Measurements from ENCODE around the gene USP51.
A peak's percentile ranks its signal among the peaks of the same experiment; 100 is the strongest.
"Not testable (repeated sequence)": the region's sequence is repeated elsewhere in the genome, so short reads cannot be mapped to it uniquely, and the experiment has no call there.

The USP51 gene

DNA sequence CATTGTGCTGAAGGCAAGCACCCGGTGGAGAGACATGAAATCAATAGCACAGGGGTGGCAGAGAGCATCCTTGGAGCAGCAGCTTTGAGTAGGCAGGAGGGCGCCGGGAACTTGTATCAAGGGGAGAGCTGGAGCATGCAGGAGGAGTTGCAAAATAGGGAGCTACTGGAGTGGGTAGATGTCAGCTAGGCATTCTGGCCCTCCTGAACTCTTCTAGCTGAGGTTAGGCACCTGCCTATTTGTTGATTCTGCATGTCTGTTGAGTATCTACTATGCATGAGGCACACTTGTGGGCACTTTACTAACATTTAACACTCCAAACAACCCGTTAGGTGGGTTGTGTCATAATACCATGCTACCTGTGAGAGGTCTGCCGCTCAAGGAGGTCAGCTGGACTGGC, 30.2 kb downstream of the USP51 start:
- not testable (repeated sequence) for H3K4me1 ChIP-seq (ENCODE audit: control insufficient read depth, low read length); H3K27ac ChIP-seq (ENCODE audit: low read depth, low read length); H3K9me3 ChIP-seq (ENCODE audit: control insufficient read depth, insufficient read depth, low read length)

DNA sequence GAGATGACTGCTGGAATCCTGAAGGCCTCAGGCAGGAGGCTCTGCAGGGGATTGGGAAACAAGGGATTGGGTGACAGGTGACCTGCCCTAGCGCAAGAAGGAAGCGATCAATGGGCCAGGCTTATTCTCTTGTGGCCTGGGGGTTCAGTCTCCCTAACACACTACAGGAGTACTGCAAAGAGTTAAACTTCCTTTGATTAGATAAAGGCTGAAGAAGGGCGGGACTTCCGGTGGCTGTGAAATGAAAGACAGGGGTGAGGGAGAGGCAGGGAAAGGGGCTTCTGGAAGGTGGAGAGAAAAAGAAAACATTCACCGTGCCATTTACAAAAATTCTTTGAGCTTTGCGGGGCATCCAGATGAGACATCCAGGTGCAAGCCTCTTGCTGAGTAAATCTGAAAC, 33.9 kb downstream of the USP51 start:
- H3F3A ChIP-seq (ENCODE audit: control insufficient read depth, insufficient read depth); H3K36me3 ChIP-seq (ENCODE audit: control insufficient read depth, low read length); H3K27me3 ChIP-seq (ENCODE audit: control insufficient read depth, low read length); H3K79me2 ChIP-seq (ENCODE audit: control insufficient read depth, low read length); H3K9me2 ChIP-seq (replicated peaks; ENCODE audit: control insufficient read depth, low read length); H3K4me1 ChIP-seq (ENCODE audit: control insufficient read depth, low read length); H4K20me1 ChIP-seq (ENCODE audit: control insufficient read depth, insufficient read depth, low read depth, low read length); H3K27ac ChIP-seq (ENCODE audit: low read depth, low read length); H3K9me3 ChIP-seq (ENCODE audit: control insufficient read depth, insufficient read depth, low read length); H3K4me3 ChIP-seq (ENCODE audit: low read length); H3K4me2 ChIP-seq (ENCODE audit: low read length): not testable (repeated sequence)

More for the DNA sequence above, 30.2 kb downstream of the USP51 start:
- H3F3A ChIP-seq (ENCODE audit: control insufficient read depth, insufficient read depth); H3K9me2 ChIP-seq (replicated peaks; ENCODE audit: control insufficient read depth, low read length); H3K79me2 ChIP-seq (ENCODE audit: control insufficient read depth, low read length); H3K27me3 ChIP-seq (ENCODE audit: control insufficient read depth, low read length); H3K36me3 ChIP-seq (ENCODE audit: control insufficient read depth, low read length); H3K4me3 ChIP-seq (ENCODE audit: low read length); H4K20me1 ChIP-seq (ENCODE audit: control insufficient read depth, insufficient read depth, low read depth, low read length); H3K4me2 ChIP-seq (ENCODE audit: low read length): not testable (repeated sequence)

DNA sequence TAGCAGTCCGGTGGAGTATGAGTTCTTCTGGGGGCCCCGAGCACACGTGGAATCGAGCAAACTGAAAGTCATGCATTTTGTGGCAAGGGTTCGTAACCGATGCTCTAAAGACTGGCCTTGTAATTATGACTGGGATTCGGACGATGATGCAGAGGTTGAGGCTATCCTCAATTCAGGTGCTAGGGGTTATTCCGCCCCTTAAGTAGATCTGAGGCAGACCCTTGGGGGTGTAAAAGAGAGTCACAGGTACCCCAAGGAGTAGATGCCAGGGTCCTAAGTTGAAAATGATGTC, 36.9 kb downstream of the USP51 start:
- H3F3A ChIP-seq (ENCODE audit: control insufficient read depth, insufficient read depth) = no peaks in the 10 kb centered on the region
- H3K27ac ChIP-seq (ENCODE audit: low read depth, low read length) = no peak overlapping the region
- no peak for TF ChIP-seq EZH2phosphoT487 (IDR thresholded peaks at IDR 0.05; ENCODE audit: borderline replicate concordance, low read length)
- TF ChIP-seq, protein P1, sequence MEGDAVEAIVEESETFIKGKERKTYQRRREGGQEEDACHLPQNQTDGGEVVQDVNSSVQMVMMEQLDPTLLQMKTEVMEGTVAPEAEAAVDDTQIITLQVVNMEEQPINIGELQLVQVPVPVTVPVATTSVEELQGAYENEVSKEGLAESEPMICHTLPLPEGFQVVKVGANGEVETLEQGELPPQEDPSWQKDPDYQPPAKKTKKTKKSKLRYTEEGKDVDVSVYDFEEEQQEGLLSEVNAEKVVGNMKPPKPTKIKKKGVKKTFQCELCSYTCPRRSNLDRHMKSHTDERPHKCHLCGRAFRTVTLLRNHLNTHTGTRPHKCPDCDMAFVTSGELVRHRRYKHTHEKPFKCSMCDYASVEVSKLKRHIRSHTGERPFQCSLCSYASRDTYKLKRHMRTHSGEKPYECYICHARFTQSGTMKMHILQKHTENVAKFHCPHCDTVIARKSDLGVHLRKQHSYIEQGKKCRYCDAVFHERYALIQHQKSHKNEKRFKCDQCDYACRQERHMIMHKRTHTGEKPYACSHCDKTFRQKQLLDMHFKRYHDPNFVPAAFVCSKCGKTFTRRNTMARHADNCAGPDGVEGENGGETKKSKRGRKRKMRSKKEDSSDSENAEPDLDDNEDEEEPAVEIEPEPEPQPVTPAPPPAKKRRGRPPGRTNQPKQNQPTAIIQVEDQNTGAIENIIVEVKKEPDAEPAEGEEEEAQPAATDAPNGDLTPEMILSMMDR (IDR thresholded peaks at IDR 0.05; ENCODE audit: low read depth, low read length, poor library complexity, severe bottlenecking) = no peak
- H3K9me3 ChIP-seq (ENCODE audit: control insufficient read depth, insufficient read depth, low read length) = no peaks in the 10 kb centered on the region
- no peaks in the 10 kb centered on the region for H3K36me3 ChIP-seq (ENCODE audit: control insufficient read depth, low read length)
- H3K4me1 ChIP-seq (ENCODE audit: control insufficient read depth, low read length) = peaks cover 4% of the 10 kb centered on the region; the same call in 1 of the 2 replicates
- no peaks in the 10 kb centered on the region for H3K27me3 ChIP-seq (ENCODE audit: control insufficient read depth, low read length)
- H3K79me2 ChIP-seq (ENCODE audit: control insufficient read depth, low read length) = no peaks in the 10 kb centered on the region
- H3K4me2 ChIP-seq (ENCODE audit: low read length) = peak overlapping the region; percentile 80
- H3K4me3 ChIP-seq (ENCODE audit: low read length) = peak overlapping the region; percentile 80
- no peaks in the 10 kb centered on the region for H4K20me1 ChIP-seq (ENCODE audit: control insufficient read depth, insufficient read depth, low read depth, low read length)
- H3K9me2 ChIP-seq (replicated peaks; ENCODE audit: control insufficient read depth, low read length) = no peaks in the 10 kb centered on the region

DNA sequence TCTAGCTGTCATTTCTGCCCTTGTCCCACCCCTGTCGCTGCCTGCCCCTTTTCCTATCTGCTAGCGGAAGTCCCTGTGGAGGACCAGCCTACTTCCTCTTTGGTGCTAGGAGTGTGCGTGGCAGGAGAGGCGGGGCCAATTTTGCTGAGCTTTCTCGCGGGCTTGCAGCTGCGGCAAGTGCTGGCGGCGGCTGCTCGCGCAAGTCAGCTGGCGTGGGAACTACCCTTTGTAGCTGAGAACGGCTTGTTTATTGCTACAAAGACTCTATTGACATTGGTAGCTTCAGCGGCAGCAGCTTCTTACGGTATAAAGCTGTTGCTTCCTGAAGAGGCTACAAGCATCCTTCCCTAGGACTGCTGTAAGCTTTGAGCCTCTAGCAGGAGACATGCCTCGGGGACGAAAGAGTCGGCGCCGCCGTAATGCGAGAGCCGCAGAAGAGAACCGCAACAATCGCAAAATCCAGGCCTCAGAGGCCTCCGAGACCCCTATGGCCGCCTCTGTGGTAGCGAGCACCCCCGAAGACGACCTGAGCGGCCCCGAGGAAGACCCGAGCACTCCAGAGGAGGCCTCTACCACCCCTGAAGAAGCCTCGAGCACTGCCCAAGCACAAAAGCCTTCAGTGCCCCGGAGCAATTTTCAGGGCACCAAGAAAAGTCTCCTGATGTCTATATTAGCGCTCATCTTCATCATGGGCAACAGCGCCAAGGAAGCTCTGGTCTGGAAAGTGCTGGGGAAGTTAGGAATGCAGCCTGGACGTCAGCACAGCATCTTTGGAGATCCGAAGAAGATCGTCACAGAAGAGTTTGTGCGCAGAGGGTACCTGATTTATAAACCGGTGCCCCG, 37.4 kb downstream of the USP51 start, which contains the start of gene MAGEH1:
MAGEH1 (plus strand) TSS at position 138 of the 843 bp plus-strand sequence; CDS start at position 386, 248 bp downstream.
- TF ChIP-seq, protein P1 (IDR thresholded peaks at IDR 0.05; ENCODE audit: low read depth, low read length, poor library complexity, severe bottlenecking) = no peak
- no peak for TF ChIP-seq EZH2phosphoT487 (IDR thresholded peaks at IDR 0.05; ENCODE audit: borderline replicate concordance, low read length)
- no peaks in the 10 kb centered on the region for H3K79me2 ChIP-seq (ENCODE audit: control insufficient read depth, low read length)
- no peaks in the 10 kb centered on the region for H3K27me3 ChIP-seq (ENCODE audit: control insufficient read depth, low read length)
- no peak within 1 kb of the TSS for H3K27ac ChIP-seq (ENCODE audit: low read depth, low read length)
- H4K20me1 ChIP-seq (ENCODE audit: control insufficient read depth, insufficient read depth, low read depth, low read length) = no peaks in the 10 kb centered on the region
- no peaks in the 10 kb centered on the region for H3K36me3 ChIP-seq (ENCODE audit: control insufficient read depth, low read length)
- no peaks in the 10 kb centered on the region for H3K9me2 ChIP-seq (replicated peaks; ENCODE audit: control insufficient read depth, low read length)
- H3K4me1 ChIP-seq (ENCODE audit: control insufficient read depth, low read length) = peaks cover 4% of the 10 kb centered on the region; the same call in 1 of the 2 replicates
- peak within 1 kb of the TSS; percentile 80 for H3K4me3 ChIP-seq (ENCODE audit: low read length)
- H3F3A ChIP-seq (ENCODE audit: control insufficient read depth, insufficient read depth) = no peaks in the 10 kb centered on the region
- H3K9me3 ChIP-seq (ENCODE audit: control insufficient read depth, insufficient read depth, low read length) = no peaks in the 10 kb centered on the region
- peak within 1 kb of the TSS; percentile 80 for H3K4me2 ChIP-seq (ENCODE audit: low read length)

Data from DOHH2 (cell line).